GM18870 (cell line): ENCODE data around the gene SLC16A5.
A peak's percentile ranks its signal among the peaks of the same experiment; 100 is the strongest.
"Not testable (repeated sequence)": the region's sequence is repeated elsewhere in the genome, so short reads cannot be mapped to it uniquely, and the experiment has no call there.

ENCODE experiments used
- ATAC-seq: cut with Tn5 transposase; IDR thresholded peaks from one replicate; pipeline ENCODE4 v1.9.1; 2021; ENCODE audit warnings: moderate library complexity; ENCODE audit not compliant: unreplicated experiment

SLC16A5 gene

GRCh38 chr17:75131278-75132017, 43.7 kb downstream of the SLC16A5 start, which contains the start of gene NT5C:
TSS of gene NT5C (minus strand) at chr17:75131742. CDS start at chr17:75131707, 35 bp downstream.
- peak; percentile 60 for ATAC-seq

DNA sequence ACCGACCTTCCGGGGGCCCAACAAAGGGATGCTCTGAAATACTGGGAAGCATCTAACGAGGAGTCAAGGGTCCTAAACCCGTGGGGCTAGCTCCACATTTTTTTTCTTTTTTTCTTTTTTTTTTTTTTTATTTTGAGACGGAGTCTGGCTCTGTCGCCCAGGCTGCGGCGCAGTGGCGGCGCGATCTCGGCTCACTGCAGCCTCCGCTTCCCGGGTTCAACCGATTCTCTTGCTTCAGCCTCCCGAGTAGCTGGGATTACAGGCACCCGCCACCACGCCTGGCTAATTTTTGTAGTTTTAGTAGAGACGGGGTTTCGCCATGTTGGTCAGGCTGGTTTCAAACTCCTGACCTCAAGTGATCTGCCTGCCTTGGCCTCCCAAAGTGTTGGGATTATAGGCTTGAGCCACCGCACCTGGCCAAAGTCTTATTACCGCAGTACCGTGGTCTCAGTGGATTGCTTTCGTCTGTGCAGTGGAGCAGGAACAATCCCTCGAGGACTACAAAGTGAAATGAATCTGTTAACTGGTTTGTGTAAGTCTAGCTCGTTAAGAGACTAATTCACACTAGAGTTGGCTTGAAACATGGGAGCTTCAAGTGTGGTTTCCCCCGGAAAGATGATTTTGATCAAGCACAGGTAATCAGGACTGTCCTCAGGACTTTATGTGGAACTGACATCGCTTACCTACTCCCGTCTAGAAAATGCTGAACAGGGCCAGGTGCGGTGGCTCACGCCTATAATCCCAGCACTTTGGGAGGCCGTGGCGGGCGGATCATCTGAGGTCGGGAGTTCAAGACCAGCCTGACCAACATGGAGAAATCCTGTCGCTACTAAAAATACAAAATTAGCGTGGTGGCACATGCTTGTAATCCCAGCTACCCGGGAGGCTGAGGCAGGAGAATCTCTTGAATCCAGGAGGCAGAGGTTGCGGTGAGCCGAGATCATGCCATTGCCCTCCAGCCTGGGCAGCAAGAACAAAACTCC, 44.6 kb downstream of the SLC16A5 start:
- ATAC-seq: not testable (repeated sequence)

GRCh38 chr17:75133001-75133400, 45.2 kb downstream of the SLC16A5 start:
- ATAC-seq: no peak

DNA sequence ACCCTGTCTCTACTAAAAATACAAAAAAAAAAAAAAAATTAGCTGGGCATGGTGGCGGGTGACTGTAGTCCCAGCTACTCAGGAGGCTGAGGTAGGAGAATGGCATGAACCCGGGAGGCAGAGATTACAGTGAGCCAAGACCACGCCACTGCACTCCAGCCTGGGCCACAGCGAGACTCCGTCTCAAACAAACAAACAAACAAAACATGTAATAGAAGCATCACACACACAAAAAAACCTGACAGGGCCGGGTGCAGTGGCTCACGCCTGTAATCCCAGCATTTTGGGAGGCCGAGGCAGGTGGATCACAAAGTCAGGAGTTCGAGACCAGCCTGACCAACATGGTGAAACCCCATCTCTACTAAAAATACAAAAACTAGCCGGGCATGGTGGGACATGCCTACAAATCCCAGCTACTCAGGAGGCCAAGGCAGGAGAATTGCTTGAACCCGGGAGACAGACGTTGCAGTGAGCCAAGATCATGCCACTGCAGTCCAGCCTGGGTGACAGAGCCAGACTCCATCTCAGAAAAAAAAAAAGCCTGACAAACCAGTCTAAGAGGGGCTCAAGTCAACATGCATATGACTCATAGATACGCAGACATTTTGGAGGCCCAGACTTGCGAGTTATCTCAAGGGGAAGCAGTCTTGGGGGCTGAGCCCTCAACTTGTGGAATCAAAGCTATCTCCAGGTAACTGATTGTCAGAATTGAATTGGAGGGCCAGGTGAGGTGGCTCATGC, 46.0 kb downstream of the SLC16A5 start:
- not testable (repeated sequence) for ATAC-seq

DNA sequence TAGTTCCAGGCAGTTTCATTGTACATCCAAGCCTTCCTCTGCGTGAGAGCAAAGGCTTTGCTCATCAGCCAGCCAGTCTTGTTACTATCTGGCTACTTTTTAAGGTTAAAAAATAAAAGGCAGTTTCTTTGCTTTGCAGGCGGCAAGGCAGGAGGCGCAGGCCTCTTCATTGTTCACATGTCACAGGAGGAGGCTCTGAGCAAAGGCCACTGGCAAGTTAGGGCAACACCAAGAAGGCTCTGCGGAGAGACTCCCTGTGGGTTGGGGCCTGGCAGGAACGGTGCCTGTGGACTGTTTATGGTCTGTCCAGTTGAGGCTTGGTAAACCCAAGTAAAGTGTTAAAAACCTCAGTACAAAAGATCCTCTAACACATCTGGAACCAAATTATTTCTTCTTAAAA, 47.7 kb downstream of the SLC16A5 start:
- no peak for ATAC-seq

- no peak for ATAC-seq
These were observed 48.2 kb downstream of the SLC16A5 start for GRCh38 chr17:75135946-75136345.

DNA sequence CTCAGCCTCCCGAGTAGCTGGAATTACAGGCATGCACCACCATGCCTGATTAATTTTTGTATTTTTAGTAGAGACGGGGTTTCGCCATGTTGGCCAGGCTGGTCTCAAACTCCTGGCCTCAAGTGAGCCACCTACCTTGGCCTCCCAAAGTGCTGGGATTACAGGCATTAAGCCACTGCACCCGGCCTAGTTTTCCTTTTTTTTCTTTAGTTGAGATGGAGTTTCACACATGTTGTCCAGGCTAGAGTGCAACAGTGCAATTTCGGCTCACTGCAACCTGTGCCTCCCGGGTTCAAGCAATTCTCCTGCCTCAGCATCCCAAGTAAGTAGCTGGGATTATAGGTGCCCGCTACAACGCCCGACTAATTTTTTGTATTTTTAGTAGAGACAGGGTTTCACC, 50.0 kb downstream of the SLC16A5 start:
- ATAC-seq: not testable (repeated sequence)

DNA sequence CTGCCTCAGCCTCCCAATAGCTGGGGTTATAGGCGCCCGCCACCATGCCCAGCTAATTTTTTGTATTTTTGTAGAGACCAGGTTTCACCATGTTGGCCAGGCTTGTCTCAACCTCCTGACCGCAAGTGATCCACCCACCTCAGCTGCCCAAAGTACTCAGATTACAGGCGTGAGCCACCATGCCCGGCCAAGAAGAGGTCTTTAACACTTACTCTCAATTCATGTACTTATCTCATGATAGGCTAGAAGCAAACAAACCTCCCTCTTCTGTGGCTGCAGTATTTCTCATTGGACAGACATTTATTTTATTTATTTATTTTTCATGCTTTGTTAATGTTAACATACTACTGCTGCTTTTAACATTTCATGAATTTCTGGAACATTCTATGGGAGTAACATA, 50.8 kb downstream of the SLC16A5 start:
- ATAC-seq: no peak

DNA sequence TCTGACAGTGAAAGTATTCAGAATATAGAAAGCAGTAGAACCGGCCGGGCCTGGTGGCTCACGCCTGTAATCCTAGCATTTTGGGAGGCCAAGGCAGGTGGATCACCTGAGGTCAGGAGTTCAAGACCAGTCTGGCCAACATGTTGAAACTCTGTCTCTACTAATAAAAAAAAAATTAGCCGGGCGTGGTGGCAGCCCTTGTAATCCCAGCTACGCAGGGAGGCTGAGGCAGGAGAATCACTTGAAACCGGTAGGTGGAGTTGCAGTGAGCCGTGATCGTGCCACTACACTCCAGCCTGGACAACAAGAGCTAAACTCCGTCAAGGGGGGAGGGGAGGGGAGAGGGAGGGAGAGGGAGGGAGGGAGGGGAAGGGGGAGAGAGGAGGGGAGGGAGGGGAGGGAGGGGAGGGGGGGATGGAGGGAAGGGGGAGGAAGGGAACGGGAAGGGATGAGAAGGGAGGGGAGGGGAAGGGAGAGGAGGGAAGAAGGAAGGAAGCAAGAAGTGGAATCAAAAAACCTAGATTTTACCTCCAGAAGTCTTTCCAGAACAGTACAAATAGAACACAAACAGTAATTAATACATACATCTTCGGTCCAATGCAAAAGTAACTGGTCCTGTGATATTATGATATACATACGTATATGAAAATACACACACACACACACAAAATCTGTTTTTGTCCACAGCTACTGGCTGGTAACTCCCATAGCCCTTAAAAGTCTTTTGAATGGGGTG, 54.6 kb downstream of the SLC16A5 start:
- ATAC-seq: no peak

DNA sequence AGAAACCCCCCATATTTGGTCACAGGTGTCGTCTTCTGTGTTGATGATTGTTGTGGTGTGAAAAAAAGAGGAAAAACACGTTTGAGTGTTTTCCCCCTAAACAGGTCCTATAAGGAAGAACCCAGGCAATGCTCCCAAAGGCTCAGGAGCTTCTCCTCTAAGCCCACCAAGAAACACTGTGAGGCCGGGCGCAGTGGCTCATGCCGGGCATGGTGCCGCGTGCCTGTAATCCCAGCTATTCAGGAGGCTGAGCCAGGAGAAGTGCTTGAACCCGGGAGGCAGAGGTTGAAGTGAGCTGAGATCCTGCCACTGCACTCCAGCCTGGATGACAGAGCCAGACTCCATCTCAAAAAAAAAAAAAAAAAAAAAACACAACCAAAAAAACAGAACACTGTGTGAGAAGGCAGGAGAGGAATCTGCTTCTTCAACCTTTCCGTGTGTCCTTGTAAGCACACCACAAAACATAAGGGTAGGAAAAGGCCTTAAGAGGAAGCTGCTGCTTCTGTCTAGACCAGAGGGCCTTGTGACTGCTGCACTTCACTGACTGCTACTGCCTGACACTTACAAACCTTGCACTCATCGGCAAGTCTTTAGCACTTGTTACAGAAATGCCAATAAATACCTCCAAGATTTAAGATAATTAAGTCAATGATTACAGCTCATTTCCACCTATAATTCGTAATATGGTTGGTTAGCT, 57.2 kb downstream of the SLC16A5 start:
- ATAC-seq: no peak

- no peak for ATAC-seq
These were observed 58.8 kb downstream of the SLC16A5 start for GRCh38 chr17:75146592-75146991.

DNA sequence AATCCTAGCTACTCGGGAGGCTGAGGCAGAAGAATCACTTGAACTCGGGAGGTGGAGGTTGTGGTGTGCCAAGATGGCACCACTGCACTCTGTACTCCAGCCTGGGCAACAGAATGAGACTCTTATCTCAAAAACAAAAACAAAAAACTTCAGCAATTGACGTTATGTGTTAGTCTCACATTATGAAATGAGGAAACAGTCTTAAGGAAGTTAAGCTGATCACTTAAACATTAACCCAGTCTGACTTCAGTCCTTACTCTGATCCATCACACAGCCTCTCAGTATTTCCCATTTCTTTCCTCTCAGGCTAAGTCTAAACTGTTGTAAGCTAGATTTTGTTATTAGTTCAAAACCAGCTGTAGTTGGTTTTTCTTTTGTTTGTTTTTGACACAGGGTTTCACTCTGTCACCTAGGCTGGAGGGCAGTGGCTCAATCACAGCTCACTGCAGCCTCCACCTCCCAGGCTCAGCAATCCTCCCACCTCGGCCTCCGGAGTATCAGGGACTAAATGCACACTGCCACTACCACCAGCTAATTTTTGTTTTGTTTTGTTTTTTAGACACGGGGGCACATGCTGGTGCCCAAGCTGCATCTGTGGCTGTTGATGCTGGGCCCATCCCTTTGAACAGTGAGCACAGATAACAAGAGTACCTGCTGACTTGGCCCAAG, 60.3 kb downstream of the SLC16A5 start:
- ATAC-seq: no peak

GRCh38 chr17:75151930-75152329, 64.2 kb downstream of the SLC16A5 start:
- ATAC-seq: no peak

DNA sequence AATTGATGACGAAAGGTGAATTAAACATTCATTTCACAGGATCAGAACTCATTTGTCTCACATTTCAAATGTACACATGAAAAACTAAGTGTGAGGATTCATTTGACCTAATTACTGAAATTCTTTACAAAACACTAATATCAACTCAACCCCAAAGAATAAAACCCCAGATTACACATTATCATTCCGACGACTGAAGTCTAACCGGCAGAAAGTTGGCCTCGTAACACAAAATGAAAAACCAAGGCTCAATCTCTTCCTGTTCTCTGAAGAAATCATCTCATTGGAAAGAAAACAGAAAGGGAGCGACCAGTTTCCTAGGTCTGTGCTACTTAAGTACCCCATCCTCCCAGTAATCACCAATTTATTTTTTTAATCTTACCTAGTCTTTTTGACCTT, 64.8 kb downstream of the SLC16A5 start:
- ATAC-seq: no peak

DNA sequence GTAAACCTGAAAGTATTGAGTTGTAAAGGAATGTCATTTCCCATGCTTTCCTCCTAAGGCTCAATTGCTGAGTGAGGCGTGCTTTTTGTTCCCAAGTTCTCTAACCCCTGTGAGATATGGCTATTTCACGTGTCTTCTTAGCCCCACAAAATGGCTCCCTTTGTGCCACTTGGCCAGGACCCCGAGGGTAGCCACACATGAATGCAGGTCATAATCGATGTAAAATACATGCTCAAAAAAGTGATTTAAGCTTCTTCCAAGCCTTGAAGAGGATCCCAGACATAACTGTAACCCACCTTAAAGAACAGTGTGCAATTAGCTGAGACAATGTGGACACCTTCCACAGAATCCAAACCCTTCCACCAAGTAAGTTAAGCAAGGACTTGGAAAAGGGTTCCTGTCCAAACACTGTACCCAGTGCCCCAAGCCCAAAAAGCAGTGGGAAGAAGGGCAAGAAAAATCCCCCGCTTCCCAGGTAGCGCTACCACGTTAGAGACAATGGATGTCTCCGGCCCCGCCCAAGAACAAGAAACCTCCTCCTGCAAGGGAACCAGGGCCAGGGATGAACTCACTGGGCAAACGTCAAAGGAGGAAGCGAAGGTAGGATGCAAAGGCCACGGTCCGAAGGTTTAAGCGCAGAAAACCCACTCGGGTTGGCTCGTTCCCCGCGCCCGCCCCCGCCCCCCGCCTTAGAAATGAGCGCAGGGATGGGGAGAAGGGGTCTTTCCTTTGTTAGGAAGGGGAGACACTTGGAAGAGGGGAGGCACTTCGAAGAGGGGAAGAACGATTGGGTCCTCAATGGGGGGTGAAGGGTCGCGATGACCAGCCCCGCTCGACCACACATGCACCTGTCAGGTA, 65.4 kb downstream of the SLC16A5 start:
- ATAC-seq: no peak

DNA sequence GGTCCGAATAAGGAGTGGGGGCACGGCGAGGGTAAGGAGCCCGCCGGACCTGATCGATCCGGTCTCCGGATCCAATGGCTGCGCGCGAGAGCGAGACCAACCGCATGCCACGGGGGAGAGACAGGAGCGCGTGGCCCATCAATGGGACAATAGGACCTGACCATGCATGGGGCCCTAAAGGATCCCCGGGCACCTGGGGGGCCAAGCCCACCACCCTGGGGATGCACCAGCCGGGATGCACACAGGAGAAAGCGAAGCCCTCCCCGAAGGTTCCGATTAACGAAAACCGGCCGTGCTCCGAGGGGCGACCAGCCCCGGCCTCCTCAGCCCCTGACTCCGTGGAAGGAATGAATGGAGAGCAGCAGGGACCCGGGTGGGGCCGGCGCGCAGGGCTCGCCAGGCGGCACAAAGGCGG, 66.0 kb downstream of the SLC16A5 start:
- peak; percentile 10 for ATAC-seq

DNA sequence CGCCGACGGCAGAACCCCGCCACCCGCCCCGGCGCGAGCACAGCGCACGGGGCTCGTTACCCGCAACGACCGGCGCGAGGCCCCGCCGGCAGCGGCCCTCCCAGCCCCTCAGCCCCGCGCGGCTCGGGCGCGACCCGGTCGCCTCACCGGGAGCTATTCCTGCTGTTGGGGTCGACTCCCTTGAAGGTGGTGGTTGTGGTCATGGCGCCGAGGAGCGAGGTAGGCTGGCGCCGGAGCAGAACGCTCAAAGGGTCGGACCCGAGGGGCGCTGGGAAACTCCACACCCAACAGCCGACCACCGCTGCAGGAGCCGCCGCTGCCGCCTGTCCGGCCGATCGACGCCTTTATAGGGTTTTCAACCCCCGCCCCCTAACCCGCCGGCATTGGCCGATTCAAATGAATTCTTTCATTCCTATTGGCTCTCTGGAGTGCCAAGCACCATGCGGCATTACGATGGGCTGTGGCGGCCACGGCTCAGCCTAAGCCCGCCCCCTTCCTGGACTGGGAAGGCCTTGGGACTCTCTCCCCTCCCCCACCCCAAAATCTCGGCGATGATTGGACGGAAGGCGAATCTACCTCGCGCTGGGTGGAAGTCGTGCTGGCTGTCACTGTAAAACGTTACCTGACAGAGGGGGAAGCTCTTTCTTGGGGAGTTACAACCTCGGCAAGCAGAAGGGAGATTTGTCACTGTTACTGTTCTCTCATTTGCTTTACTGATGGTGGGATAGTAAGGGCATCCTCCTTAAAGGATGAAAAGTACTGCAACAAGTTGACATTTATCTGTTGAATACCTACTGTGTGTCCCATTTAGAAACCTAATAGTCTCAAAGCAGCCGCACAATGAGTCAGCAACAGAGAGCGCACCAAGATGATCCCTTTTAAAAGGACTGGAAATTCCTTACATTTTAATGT, 66.7 kb downstream of the SLC16A5 start, which contains the start of gene JPT1:
JPT1 (minus strand) TSS at position 318 of the 912 bp plus-strand sequence; CDS start at position 203, 115 bp downstream.
- peak; percentile 92 for ATAC-seq
